ENCODE measurements around the gene GSTP1. TPM values are rescaled to one million over a fixed set of nuclear protein-coding genes. Genes with fewer than 3 reads are reported as not detected.

Gene GSTP1
- total and polyA plus RNA-seq, 2 of the 8 experiments (the other 6 are each of a cell fraction or from before 2014, with no cell fraction given): 1,454 to 3,329 TPM

DNA sequence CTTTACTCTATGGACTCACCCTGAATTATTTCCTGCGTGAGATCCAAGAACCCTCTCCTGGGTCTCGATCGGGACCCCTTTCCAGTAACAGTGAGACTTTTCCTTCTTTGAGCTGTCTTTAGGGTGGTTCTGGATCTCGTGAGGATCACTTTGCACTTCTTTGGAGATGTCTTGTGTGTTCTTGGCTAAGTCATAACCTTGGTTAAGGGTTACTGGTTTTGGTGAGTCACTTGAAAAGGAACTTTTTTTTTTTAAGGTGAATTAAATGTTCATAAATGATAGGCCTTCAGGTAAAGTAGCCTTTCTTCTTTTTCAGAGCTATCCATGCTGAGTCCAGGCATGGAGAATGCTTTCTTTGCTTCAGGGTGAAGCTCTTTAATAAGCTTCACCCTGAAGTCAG is 19.4 kb upstream of the GSTP1 start (continued):
- TF ChIP-seq, protein P1, sequence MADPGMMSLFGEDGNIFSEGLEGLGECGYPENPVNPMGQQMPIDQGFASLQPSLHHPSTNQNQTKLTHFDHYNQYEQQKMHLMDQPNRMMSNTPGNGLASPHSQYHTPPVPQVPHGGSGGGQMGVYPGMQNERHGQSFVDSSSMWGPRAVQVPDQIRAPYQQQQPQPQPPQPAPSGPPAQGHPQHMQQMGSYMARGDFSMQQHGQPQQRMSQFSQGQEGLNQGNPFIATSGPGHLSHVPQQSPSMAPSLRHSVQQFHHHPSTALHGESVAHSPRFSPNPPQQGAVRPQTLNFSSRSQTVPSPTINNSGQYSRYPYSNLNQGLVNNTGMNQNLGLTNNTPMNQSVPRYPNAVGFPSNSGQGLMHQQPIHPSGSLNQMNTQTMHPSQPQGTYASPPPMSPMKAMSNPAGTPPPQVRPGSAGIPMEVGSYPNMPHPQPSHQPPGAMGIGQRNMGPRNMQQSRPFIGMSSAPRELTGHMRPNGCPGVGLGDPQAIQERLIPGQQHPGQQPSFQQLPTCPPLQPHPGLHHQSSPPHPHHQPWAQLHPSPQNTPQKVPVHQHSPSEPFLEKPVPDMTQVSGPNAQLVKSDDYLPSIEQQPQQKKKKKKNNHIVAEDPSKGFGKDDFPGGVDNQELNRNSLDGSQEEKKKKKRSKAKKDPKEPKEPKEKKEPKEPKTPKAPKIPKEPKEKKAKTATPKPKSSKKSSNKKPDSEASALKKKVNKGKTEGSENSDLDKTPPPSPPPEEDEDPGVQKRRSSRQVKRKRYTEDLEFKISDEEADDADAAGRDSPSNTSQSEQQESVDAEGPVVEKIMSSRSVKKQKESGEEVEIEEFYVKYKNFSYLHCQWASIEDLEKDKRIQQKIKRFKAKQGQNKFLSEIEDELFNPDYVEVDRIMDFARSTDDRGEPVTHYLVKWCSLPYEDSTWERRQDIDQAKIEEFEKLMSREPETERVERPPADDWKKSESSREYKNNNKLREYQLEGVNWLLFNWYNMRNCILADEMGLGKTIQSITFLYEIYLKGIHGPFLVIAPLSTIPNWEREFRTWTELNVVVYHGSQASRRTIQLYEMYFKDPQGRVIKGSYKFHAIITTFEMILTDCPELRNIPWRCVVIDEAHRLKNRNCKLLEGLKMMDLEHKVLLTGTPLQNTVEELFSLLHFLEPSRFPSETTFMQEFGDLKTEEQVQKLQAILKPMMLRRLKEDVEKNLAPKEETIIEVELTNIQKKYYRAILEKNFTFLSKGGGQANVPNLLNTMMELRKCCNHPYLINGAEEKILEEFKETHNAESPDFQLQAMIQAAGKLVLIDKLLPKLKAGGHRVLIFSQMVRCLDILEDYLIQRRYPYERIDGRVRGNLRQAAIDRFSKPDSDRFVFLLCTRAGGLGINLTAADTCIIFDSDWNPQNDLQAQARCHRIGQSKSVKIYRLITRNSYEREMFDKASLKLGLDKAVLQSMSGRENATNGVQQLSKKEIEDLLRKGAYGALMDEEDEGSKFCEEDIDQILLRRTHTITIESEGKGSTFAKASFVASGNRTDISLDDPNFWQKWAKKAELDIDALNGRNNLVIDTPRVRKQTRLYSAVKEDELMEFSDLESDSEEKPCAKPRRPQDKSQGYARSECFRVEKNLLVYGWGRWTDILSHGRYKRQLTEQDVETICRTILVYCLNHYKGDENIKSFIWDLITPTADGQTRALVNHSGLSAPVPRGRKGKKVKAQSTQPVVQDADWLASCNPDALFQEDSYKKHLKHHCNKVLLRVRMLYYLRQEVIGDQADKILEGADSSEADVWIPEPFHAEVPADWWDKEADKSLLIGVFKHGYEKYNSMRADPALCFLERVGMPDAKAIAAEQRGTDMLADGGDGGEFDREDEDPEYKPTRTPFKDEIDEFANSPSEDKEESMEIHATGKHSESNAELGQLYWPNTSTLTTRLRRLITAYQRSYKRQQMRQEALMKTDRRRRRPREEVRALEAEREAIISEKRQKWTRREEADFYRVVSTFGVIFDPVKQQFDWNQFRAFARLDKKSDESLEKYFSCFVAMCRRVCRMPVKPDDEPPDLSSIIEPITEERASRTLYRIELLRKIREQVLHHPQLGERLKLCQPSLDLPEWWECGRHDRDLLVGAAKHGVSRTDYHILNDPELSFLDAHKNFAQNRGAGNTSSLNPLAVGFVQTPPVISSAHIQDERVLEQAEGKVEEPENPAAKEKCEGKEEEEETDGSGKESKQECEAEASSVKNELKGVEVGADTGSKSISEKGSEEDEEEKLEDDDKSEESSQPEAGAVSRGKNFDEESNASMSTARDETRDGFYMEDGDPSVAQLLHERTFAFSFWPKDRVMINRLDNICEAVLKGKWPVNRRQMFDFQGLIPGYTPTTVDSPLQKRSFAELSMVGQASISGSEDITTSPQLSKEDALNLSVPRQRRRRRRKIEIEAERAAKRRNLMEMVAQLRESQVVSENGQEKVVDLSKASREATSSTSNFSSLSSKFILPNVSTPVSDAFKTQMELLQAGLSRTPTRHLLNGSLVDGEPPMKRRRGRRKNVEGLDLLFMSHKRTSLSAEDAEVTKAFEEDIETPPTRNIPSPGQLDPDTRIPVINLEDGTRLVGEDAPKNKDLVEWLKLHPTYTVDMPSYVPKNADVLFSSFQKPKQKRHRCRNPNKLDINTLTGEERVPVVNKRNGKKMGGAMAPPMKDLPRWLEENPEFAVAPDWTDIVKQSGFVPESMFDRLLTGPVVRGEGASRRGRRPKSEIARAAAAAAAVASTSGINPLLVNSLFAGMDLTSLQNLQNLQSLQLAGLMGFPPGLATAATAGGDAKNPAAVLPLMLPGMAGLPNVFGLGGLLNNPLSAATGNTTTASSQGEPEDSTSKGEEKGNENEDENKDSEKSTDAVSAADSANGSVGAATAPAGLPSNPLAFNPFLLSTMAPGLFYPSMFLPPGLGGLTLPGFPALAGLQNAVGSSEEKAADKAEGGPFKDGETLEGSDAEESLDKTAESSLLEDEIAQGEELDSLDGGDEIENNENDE (IDR thresholded peaks at IDR 0.05; ENCODE audit: insufficient replicate concordance, low read length): no peak
- no peak for TF ChIP-seq SAP30 (IDR thresholded peaks at IDR 0.05; ENCODE audit: insufficient read depth, insufficient replicate concordance, low read length)
- no peak for TF ChIP-seq CBX8 (IDR thresholded peaks at IDR 0.05; ENCODE audit: borderline replicate concordance, low read depth, low read length)
- no peak for TF ChIP-seq SUZ12 (IDR thresholded peaks at IDR 0.05; ENCODE audit: low read length)
- no peak for TF ChIP-seq TAF7 (optimal IDR thresholded peaks at IDR 0.05; ENCODE audit: borderline replicate concordance, low read depth, low read length)
- no peak for TF ChIP-seq BCL11A (IDR thresholded peaks at IDR 0.05; ENCODE audit: low read depth in 2 of 2, low read length in 2 of 2)
- TF ChIP-seq HDAC2 (IDR thresholded peaks at IDR 0.05; ENCODE audit: borderline replicate concordance in 1 of 2, low read depth in 2 of 2, low read length in 2 of 2): no peak
- no peak for TF ChIP-seq NANOG (IDR thresholded peaks at IDR 0.05; ENCODE audit: insufficient read depth, low read depth, low read length, poor library complexity, severe bottlenecking)
- TF ChIP-seq NRF1 (IDR thresholded peaks at IDR 0.05; ENCODE audit: low read depth, low read length): no peak
- TF ChIP-seq SP4 (IDR thresholded peaks at IDR 0.05; ENCODE audit: low read length): no peak
- TF ChIP-seq CBX5 (IDR thresholded peaks at IDR 0.05; ENCODE audit: low read depth, low read length): no peak
